Fibroblast of the conjunctiva (primary cell): Measurements from ENCODE around the gene FAM237B.
"Not testable (repeated sequence)": the region's sequence is repeated elsewhere in the genome, so short reads cannot be mapped to it uniquely, and the experiment has no call there.

Experiments used
- DNase-seq: peaks from one replicate; pipeline ENCODE4 v3.0.0-alpha.2; 2010; ENCODE audit warnings: low read depth

FAM237B gene

GRCh38 chr7:90320801-90321494 lies at the start of gene FAM237B:
Gene FAM237B (minus strand): TSS chr7:90321304. CDS start chr7:90319748, 1,556 bp downstream.
- DNase-seq: no peak

- DNase-seq: no peak
Measured at GRCh38 chr7:90351987-90352386, 30.9 kb upstream of the FAM237B start.

- not testable (repeated sequence) for DNase-seq
Measured at GRCh38 chr7:90350032-90350431, 28.9 kb upstream of the FAM237B start.

DNA sequence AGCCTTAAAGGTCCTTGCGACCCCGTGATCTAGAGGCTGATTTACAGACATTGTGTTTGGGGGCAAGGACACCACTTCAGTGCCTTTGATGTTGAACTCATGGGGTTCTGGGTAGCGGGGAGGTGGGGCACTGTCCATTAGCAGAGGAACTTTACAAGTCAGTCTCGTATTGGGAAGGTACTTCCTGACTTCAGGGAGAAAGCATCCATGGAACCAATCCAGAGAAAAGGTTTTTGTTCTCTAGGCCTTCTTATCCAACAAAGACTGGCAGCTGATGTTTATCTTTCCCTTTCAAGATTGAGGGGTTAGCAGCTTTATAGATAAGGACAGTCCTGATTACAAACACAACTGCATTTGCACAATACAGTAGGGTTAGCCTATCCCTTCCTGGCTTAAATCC lies 28.2 kb upstream of the FAM237B start:
- no peak for DNase-seq

- no peak for DNase-seq
Measured at GRCh38 chr7:90347759-90348158, 26.7 kb upstream of the FAM237B start.

DNA sequence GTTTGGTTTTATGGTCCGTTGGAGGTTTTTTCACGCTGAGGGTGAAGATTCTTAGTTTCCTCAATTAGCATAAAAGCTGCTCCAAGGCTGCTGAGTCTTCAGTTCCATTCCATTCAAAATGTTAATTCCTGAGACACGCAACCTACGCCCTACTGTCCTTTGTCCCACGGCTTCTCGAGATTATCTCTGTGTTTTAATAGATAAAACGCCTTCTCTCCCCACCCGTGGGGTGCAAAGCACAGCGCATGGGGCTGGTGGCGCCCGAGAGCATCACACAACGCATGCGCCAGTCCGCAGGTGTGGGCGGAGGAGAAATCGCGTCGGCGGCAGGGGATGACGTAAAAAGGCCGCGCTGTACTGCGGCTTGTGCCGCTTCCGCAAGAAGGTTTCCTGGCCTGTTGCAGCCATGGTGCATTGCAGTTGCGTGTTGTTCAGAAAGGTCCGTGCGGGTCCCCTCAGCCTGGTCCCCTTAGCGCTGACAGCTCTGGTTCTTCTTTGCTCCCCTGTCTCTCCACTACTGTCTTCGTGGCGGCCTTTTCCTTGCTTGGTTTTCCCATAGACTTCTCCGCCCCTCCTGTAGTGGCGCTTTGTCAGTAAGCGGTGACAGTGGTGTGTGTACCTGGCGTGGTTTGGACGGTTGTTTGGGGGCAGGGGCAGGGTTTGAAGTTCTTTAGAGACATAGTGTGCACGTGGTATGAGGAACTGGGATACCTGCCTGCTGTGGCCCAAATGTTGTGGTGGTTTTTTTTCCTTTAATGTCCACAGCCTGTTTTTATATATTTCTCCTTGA lies 25.4 kb upstream of the FAM237B start, which contains the start of gene GTPBP10:
Gene GTPBP10 (plus strand): TSS at position 381 of the 790 bp plus-strand sequence. CDS start 26 bp downstream, at position 407.
- DNase-seq: peak; percentile 92

- DNase-seq: peak; percentile 12
Measured at GRCh38 chr7:90345595-90346335, 24.7 kb upstream of the FAM237B start.

GRCh38 chr7:90345016-90345415 lies 23.9 kb upstream of the FAM237B start:
- no peak for DNase-seq

DNA sequence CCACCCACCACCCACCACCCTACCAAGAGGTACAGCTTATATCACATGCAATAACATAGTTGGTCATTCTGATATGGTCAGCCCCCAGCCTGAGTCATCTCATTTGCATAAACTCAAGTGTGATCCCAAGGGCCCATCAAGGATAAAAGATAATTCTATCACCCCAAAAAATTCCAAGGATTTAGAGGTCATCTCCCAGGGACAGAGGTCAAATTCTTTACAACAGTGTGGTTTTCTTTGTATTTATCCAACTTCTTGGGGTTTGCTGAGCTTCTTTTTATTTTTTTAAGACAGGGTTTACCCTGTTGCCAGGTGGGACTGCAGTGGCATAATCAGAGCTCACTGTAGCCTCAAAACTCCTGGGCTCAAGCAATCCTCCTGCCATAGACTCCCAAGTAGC lies 16.0 kb upstream of the FAM237B start:
- no peak for DNase-seq

DNA sequence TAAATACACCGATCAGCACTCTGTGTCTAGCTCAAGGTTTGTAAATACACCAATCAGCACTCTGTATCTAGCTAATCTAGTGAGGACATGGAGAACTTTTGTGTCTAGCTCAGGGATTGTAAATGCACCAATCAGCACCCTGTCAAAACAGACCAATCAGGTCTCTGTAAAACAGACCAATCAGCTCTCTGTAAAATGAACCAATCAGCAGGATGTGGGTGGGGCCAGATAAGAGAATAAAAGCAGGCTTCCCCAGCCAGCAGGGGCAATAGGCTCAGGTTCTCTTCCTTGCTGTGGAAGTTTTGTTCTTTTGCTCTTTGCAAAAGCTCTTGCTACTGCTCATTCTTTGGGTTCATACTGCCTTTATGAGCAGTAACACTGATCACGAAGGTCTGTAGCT lies 13.8 kb upstream of the FAM237B start:
- not testable (repeated sequence) for DNase-seq

DNA sequence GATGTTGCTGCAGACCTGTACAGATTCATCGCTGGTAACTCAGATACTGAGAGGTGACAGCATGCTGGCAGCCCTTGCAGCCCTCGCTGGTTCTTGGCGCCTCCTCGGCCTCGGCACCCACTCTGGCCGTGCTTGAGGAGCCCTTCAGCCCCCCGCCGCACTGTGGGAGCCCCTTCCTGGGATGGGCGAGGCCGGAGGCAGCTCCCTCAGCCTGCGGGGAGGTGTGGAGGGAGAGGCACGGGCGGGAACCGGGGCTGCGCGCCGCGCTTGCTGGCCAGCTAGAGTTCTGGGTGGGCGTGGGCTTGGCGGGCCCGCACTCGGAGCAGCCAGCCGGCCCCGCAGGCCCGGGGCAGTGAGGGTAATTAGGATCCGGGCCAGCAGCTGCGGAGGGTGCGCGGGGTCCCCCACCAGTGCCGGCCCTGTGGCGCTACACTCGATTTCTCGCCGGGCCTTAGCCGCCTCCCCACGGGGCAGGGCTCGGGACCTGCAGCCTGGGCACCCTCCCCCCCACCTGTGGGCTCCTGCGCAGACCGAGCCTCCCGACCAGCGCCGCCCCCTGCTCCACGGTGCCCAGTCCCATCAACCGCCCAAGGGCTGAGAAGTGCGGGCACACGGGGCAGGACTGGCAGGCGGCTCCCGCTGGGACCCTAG lies 13.2 kb upstream of the FAM237B start:
- DNase-seq: no peak

DNA sequence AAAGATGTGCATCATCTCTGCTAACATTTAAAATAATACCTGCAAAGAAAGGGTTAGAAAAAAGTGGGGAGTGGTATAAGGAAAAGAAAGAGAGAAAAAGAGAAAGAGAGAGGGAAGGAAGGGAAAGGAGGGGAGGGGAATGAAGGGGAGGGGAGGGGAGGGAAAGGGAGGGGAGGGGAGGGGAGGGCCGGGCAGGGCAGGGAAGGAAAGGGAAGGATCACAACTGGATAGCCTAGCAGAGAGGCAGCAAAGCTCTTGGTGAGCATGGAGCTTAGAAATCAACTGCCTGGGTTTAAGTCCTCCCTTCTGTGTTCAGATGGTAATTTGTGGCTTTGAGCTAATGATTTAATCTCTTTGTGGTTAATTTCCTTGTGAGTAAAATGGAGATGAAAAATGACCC lies 5.4 kb upstream of the FAM237B start:
- DNase-seq: no peak

- DNase-seq: no peak
Measured at GRCh38 chr7:90322837-90323236, 1.7 kb upstream of the FAM237B start.

GRCh38 chr7:90320418-90320800 lies 695 bp downstream of the FAM237B start:
- no peak for DNase-seq

DNA sequence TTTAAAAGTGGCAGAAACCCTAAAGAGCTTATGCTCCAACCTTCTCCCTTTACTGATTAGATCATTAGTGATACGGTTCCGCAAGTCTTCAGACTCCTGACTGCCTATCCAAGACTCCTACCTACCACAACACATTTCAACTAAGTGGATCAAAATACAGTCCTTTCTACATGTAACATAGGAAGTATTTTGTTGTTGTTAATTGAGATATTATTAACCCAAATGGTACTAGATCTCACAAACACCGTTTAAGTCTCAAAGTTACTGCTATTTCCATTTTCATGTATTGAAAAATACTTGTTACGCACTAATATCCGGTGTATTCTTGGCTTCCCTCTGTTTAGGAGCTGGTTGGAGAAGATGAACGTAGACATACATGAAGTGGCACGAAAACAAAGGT lies 1.1 kb downstream of the FAM237B start:
- DNase-seq: no peak

GRCh38 chr7:90313907-90314306 lies 7.2 kb downstream of the FAM237B start:
- no peak for DNase-seq

- DNase-seq: no peak
Measured at GRCh38 chr7:90312745-90313144, 8.4 kb downstream of the FAM237B start.

- no peak for DNase-seq
Measured at GRCh38 chr7:90311175-90311574, 9.9 kb downstream of the FAM237B start.

DNA sequence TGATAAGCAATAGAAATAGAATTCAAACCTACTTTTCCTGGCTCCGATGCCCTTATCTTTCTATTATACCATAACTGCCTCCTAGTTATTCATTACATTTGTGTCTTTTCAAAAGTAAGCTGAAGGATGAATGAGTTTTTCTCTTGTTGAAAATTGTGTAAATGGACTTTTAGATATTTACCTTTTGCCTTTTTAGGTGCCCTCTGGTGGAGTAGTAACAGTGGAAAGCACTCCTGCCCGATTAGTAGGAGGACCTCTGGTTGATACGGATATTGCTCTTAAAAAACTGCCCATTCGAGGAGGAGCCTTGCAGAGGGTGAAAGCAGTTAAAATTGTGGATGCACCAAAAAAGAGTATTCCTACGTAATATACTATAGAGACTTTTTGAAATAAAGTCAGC lies 11.2 kb downstream of the FAM237B start:
- DNase-seq: no peak

- no peak for DNase-seq
Measured at GRCh38 chr7:90303241-90303640, 17.9 kb downstream of the FAM237B start.

GRCh38 chr7:90298145-90299038 lies 22.7 kb downstream of the FAM237B start:
- peak; percentile 47 for DNase-seq
